ENCODE data around the gene ANKRD31.

ANKRD31 gene

DNA sequence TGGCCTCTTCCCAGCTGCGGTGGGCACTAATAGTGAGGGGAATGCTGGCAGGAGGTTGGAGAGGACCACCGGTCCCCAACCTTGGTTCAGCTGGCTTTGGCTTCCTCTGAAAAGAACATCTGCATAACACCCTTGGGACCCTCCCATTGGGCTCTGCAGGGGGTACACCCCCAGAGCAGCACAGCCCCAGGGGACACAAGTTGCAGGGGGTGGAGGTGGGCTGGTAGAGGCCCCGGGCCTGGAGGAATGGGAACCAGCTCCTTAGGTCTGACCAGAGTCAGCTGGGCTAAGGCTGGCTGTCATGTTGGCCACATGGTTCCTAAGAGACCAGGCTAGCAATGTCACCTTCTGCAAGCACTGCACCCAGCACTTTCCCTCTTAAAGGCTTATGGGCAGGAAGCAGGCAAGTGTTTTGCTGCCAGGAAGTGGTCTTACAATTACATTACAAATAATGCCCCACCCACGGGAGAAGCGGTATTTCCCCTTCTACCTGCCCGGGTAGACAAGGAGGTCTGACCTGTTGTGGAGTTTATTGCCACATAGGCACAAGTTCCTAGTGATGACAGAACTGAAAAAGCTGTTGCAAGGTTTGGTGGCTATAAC is 202.4 kb downstream of the ANKRD31 start:
- Histone ChIP-seq H3K4me3 (ENCODE audit: low read length) (no peak overlapping the region), H3K27me3 (ENCODE audit: control insufficient read depth, insufficient read depth, low read length) (no peaks in the 10 kb centered on the region), H3K36me3 (ENCODE audit: control insufficient read depth, insufficient read depth, low read length) (no peaks in the 10 kb centered on the region), H3K4me1 (ENCODE audit: control insufficient read depth, insufficient read depth, low read length) (no peaks in the 10 kb centered on the region), H3K9ac (ENCODE audit: low read length) (no peak overlapping the region), H3K27ac (ENCODE audit: low read depth, low read length) (no peak overlapping the region)

DNA sequence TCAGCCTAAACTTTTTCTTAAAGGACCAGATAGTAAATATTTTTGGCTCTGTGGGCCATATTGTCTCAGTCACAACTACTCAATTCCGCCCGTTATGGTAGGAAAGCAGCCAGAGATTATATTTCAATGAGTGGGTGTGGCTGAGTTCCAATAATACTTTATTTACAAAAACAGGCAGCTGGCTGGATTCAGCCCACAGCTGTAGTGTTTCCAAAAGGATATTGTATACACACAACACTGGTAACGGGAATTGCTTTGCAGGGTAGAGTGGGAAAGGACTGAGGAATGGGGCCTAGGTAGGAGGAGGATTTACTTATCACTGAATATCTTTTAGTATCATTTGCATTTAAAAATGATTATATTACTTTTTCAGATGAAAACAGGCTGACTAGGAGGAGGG is 205.3 kb downstream of the ANKRD31 start:
- Histone ChIP-seq H3K4me3 (ENCODE audit: low read length) (no peak overlapping the region), H3K36me3 (ENCODE audit: control insufficient read depth, insufficient read depth, low read length) (no peaks in the 10 kb centered on the region), H3K9ac (ENCODE audit: low read length) (no peak overlapping the region), H3K27me3 (ENCODE audit: control insufficient read depth, insufficient read depth, low read length) (no peaks in the 10 kb centered on the region), H3K27ac (ENCODE audit: low read depth, low read length) (no peak overlapping the region), H3K4me1 (ENCODE audit: control insufficient read depth, insufficient read depth, low read length) (no peaks in the 10 kb centered on the region)

- no peak overlapping the region for H3K27ac ChIP-seq (ENCODE audit: low read depth, low read length)
- H3K4me1 ChIP-seq (ENCODE audit: control insufficient read depth, insufficient read depth, low read length) = no peaks in the 10 kb centered on the region
- H3K4me3 ChIP-seq (ENCODE audit: low read length) = no peak overlapping the region
- no peaks in the 10 kb centered on the region for H3K27me3 ChIP-seq (ENCODE audit: control insufficient read depth, insufficient read depth, low read length)
- H3K9ac ChIP-seq (ENCODE audit: low read length) = no peak overlapping the region
- no peaks in the 10 kb centered on the region for H3K36me3 ChIP-seq (ENCODE audit: control insufficient read depth, insufficient read depth, low read length)
Measured at GRCh38 chr5:75028090-75028489, 208.6 kb downstream of the ANKRD31 start.

- Histone ChIP-seq H3K27me3 (ENCODE audit: control insufficient read depth, insufficient read depth, low read length) (no peaks in the 10 kb centered on the region), H3K27ac (ENCODE audit: low read depth, low read length) (no peak overlapping the region), H3K4me3 (ENCODE audit: low read length) (no peak overlapping the region), H3K4me1 (ENCODE audit: control insufficient read depth, insufficient read depth, low read length) (no peaks in the 10 kb centered on the region), H3K9ac (ENCODE audit: low read length) (no peak overlapping the region), H3K36me3 (ENCODE audit: control insufficient read depth, insufficient read depth, low read length) (no peaks in the 10 kb centered on the region)
Measured at GRCh38 chr5:75023368-75024159, 213.1 kb downstream of the ANKRD31 start.

GRCh38 chr5:75021800-75022199 is 214.9 kb downstream of the ANKRD31 start:
- H3K36me3 ChIP-seq (ENCODE audit: control insufficient read depth, insufficient read depth, low read length) = no peaks in the 10 kb centered on the region
- no peak overlapping the region for H3K9ac ChIP-seq (ENCODE audit: low read length)
- H3K27ac ChIP-seq (ENCODE audit: low read depth, low read length) = no peak overlapping the region
- H3K4me3 ChIP-seq (ENCODE audit: low read length) = no peak overlapping the region
- H3K27me3 ChIP-seq (ENCODE audit: control insufficient read depth, insufficient read depth, low read length) = no peaks in the 10 kb centered on the region
- H3K4me1 ChIP-seq (ENCODE audit: control insufficient read depth, insufficient read depth, low read length) = no peaks in the 10 kb centered on the region

- Histone ChIP-seq H3K4me3 (ENCODE audit: low read length) (no peak overlapping the region), H3K27ac (ENCODE audit: low read depth, low read length) (no peak overlapping the region), H3K4me1 (ENCODE audit: control insufficient read depth, insufficient read depth, low read length) (no peaks in the 10 kb centered on the region), H3K36me3 (ENCODE audit: control insufficient read depth, insufficient read depth, low read length) (no peaks in the 10 kb centered on the region), H3K27me3 (ENCODE audit: control insufficient read depth, insufficient read depth, low read length) (no peaks in the 10 kb centered on the region), H3K9ac (ENCODE audit: low read length) (no peak overlapping the region)
Measured at GRCh38 chr5:75021219-75021618, 215.5 kb downstream of the ANKRD31 start.

DNA sequence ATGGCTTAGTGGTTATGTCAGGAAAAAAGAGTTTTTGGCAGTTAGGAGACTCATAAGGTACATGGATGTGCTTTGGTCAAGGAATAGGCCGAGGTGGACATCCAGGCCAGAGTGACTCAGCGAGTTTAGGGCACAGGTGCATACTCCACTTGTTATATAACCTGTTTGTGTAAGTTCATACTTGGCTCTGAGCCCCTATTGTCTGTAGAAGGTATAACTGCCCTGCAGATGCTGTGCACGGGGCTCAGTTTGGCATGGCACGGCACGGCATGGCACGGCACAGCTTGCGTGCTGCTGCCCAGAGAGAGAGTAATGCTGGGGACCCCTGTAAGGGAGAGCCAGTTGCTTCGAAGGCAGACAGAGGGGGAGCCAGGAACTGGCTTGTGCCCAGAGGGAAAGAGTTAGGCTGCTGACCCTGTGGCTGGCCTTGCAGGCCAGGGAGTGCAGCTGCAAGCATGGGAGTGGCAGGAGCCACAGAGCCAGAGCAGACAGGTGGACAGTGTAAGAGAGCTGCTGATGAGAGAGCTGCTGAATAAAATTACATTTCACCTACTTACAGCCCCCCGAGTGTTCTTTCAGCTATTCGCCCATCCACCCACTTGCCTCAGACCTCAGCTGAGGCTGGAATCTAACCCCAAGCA is 216.5 kb downstream of the ANKRD31 start:
- Histone ChIP-seq H3K4me1 (ENCODE audit: control insufficient read depth, insufficient read depth, low read length) (no peaks in the 10 kb centered on the region), H3K36me3 (ENCODE audit: control insufficient read depth, insufficient read depth, low read length) (no peaks in the 10 kb centered on the region), H3K27me3 (ENCODE audit: control insufficient read depth, insufficient read depth, low read length) (no peaks in the 10 kb centered on the region), H3K27ac (ENCODE audit: low read depth, low read length) (no peak overlapping the region), H3K4me3 (ENCODE audit: low read length) (no peak overlapping the region), H3K9ac (ENCODE audit: low read length) (no peak overlapping the region)

DNA sequence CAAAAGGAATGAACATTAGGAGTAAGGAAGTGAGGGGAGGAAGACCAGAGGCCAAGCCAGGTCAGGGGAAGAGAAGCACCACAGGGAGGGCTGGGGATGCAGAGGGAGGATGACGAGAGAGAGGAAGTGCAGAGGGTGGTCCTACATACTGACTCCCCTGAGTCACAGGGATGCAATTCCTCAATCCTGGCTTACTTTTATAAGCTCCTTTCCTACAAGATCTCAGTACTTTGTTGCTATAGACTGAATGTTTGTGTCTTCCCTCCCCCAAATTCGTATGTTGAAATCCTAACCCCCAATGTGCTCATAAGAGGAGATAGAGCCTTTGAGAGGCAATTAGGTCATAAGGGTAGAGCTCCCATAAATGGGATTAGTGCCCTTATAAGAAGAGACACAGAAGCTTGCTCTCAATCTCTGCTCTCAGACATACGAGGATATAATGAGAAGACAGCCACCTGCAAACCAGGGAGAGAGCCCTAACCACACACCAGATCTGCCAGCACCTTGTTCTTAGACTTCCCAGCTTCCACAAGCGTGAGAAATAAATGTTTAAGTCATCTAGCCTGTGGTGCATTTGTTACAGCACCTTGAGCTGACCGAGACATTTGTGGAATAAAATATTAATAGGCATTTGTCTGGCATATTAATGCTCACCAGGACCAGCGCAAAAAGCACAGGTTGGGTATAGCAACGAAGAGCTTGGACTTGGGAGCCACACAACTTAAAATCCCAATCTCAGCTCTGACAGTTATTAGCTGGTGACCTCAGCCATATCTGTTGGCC is 217.7 kb downstream of the ANKRD31 start:
- H3K27ac ChIP-seq (ENCODE audit: low read depth, low read length) = no peak overlapping the region
- H3K4me3 ChIP-seq (ENCODE audit: low read length) = no peak overlapping the region
- H3K36me3 ChIP-seq (ENCODE audit: control insufficient read depth, insufficient read depth, low read length) = no peaks in the 10 kb centered on the region
- no peaks in the 10 kb centered on the region for H3K27me3 ChIP-seq (ENCODE audit: control insufficient read depth, insufficient read depth, low read length)
- no peak overlapping the region for H3K9ac ChIP-seq (ENCODE audit: low read length)
- H3K4me1 ChIP-seq (ENCODE audit: control insufficient read depth, insufficient read depth, low read length) = no peaks in the 10 kb centered on the region
